ENCODE results near the gene IFIT1. TPM values are rescaled to one million over a fixed set of nuclear protein-coding genes. Genes with fewer than 3 reads are reported as not detected.
"Not testable (repeated sequence)": the region's sequence is repeated elsewhere in the genome, so short reads cannot be mapped to it uniquely, and the experiment has no call there.

The IFIT1 gene
- total RNA-seq, 4 donors from 2014 or later: 3.3 to 9.3 (median 6.8) TPM

DNA sequence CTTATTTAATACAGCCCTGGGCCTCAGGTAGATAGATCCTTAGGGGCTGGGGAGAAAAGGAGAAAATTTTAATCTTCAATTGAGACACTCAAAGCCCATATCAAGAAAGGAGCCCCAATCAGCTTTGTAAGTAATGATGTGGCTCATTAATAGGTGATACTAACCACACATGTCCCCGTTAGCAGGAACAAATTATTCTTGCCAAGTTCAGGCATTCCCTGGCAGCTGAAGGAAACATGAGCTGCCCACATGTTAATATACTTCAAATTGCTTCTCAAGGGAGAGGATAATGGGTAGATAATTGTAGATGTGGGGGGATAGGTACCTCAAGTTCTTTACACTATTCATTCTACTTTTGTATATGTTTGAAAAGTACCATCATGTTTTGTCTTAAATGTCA lies 36.5 kb downstream of the IFIT1 start:
- Histone ChIP-seq H3K27ac (no peak overlapping the region), H3K36me3 (no peaks in the 10 kb centered on the region), H3K4me3 (no peak overlapping the region), H3K4me1 (no peaks in the 10 kb centered on the region), H3K9me3 (no peaks in the 10 kb centered on the region), H3K27me3 (no peaks in the 10 kb centered on the region)
- TF ChIP-seq CTCF (IDR thresholded peaks at IDR 0.05) (no peak), POLR2A (IDR thresholded peaks at IDR 0.05) (no peak)
- no peak for DNase-seq

GRCh38 chr10:89431977-89432376 lies 39.6 kb downstream of the IFIT1 start:
- no peaks in the 10 kb centered on the region for H3K27me3 ChIP-seq
- no peak for DNase-seq
- no peaks in the 10 kb centered on the region for H3K4me1 ChIP-seq
- no peaks in the 10 kb centered on the region for H3K36me3 ChIP-seq
- H3K9me3 ChIP-seq: no peaks in the 10 kb centered on the region
- TF ChIP-seq CTCF (IDR thresholded peaks at IDR 0.05) (no peak), POLR2A (IDR thresholded peaks at IDR 0.05) (no peak)
- H3K27ac ChIP-seq: no peak overlapping the region
- H3K4me3 ChIP-seq: no peak overlapping the region

- Histone ChIP-seq H3K4me3 (no peak overlapping the region), H3K9me3 (no peaks in the 10 kb centered on the region), H3K27ac (no peak overlapping the region), H3K4me1 (no peaks in the 10 kb centered on the region), H3K36me3 (no peaks in the 10 kb centered on the region), H3K27me3 (no peaks in the 10 kb centered on the region)
- DNase-seq: no peak
- TF ChIP-seq POLR2A (IDR thresholded peaks at IDR 0.05) (no peak), CTCF (IDR thresholded peaks at IDR 0.05) (no peak)
These were observed 46.1 kb downstream of the IFIT1 start for GRCh38 chr10:89438525-89438924.

GRCh38 chr10:89440226-89441009 lies 48.0 kb downstream of the IFIT1 start:
- Histone ChIP-seq H3K4me1 (no peaks in the 10 kb centered on the region), H3K9me3 (no peaks in the 10 kb centered on the region), H3K27me3 (no peaks in the 10 kb centered on the region), H3K27ac (no peak overlapping the region), H3K36me3 (no peaks in the 10 kb centered on the region), H3K4me3 (no peak overlapping the region)
- DNase-seq: no peak
- TF ChIP-seq CTCF (IDR thresholded peaks at IDR 0.05) (no peak), POLR2A (IDR thresholded peaks at IDR 0.05) (no peak)

GRCh38 chr10:89442289-89442688 lies 49.9 kb downstream of the IFIT1 start:
- H3K9me3 ChIP-seq: no peaks in the 10 kb centered on the region
- TF ChIP-seq CTCF (IDR thresholded peaks at IDR 0.05): no peak
- TF ChIP-seq POLR2A (IDR thresholded peaks at IDR 0.05): no peak
- no peaks in the 10 kb centered on the region for H3K36me3 ChIP-seq
- no peaks in the 10 kb centered on the region for H3K4me1 ChIP-seq
- no peak overlapping the region for H3K4me3 ChIP-seq
- no peak overlapping the region for H3K27ac ChIP-seq
- no peak for DNase-seq
- H3K27me3 ChIP-seq: no peaks in the 10 kb centered on the region

- H3K27me3 ChIP-seq, H3K36me3 ChIP-seq, H3K4me1 ChIP-seq, H3K9me3 ChIP-seq, H3K4me3 ChIP-seq, H3K27ac ChIP-seq, DNase-seq: not testable (repeated sequence)
These were observed 52.4 kb downstream of the IFIT1 start for GRCh38 chr10:89444819-89445218.

Data from Peyer's patch (tissue), 4 donors.